HEK293 (cell line): ENCODE measurements around the gene FUBP1.

Experiments
- CTCF ChIA-PET: fragments of 350-600 bp; formaldehyde crosslinking; extraction: SDS; loops from one replicate; lab custom pipeline; 2021; ENCODE audit warnings: antibody characterized with exemption; lab: Yijun Ruan, JAX
- POLR2A ChIA-PET: fragments of 300-600 bp; formaldehyde crosslinking; extraction: SDS; loops from one replicate; lab custom pipeline; 2020; ENCODE audit warnings: antibody characterized with exemption, inconsistent platforms; lab: Yijun Ruan, JAX
- H3K27ac ChIP-seq: fragments of 200-500 bp; sonication (Bioruptor generic); 2 replicates; pipeline ENCODE4 v1.5.1; 2014; ENCODE audit warnings: low read depth, low read length, control low read depth, inconsistent platforms; ENCODE audit errors: extremely low read depth
- H3K36me3 ChIP-seq, 2 experiments: fragments of 200-500 bp in 1 of 2; sonication (Bioruptor generic) in 1 of 2; 1 replicate in 1 of 2; 2 replicates in 1 of 2; pipeline ENCODE4 v1.5.1; 2014 to 2017; ENCODE audit warnings: inconsistent platforms in 2 of 2, low read length in 2 of 2; ENCODE audit not compliant: control insufficient read depth in 2 of 2, insufficient read depth in 1 of 2
- H3K4me1 ChIP-seq: fragments of 200-500 bp; sonication (Bioruptor generic); 2 replicates; pipeline ENCODE4 v1.5.1; 2014; ENCODE audit warnings: mild to moderate bottlenecking, low read length, inconsistent platforms; ENCODE audit not compliant: control insufficient read depth, insufficient read depth
- H3K4me3 ChIP-seq: 2 replicates; pipeline ENCODE4 v1.5.1; 2011; ENCODE audit warnings: low read depth, mild to moderate bottlenecking, control low read depth, low read length, moderate library complexity
- H3K9me3 ChIP-seq: fragments of 200-500 bp; sonication (Bioruptor generic); 2 replicates; pipeline ENCODE4 v1.5.1; 2014; ENCODE audit warnings: low read depth, low read length, inconsistent platforms; ENCODE audit not compliant: control insufficient read depth, insufficient read depth
- BCL11A ChIP-seq: fragments of 450-650 bp; formaldehyde crosslinking; IDR thresholded peaks from 2 replicates; pipeline ENCODE4 v1.5.1; 2016; ENCODE audit warnings: low read depth, missing biosample characterization, missing genetic modification characterization
- BCL11B ChIP-seq: fragments of 450-650 bp; formaldehyde crosslinking; IDR thresholded peaks from 2 replicates; pipeline ENCODE4 v1.5.1; 2016; ENCODE audit warnings: low read depth, missing biosample characterization, missing genetic modification characterization
- MZF1 ChIP-seq: fragments of 450-650 bp; formaldehyde crosslinking; IDR thresholded peaks from 2 replicates; pipeline ENCODE4 v1.5.1; 2017; ENCODE audit warnings: missing biosample characterization, missing genetic modification characterization, borderline replicate concordance
- SCRT2 ChIP-seq: fragments of 450-650 bp; formaldehyde crosslinking; IDR thresholded peaks from 2 replicates; pipeline ENCODE4 v1.5.1; 2016; ENCODE audit warnings: missing biosample characterization, missing genetic modification characterization
- SP2 ChIP-seq: fragments of 450-650 bp; formaldehyde crosslinking; IDR thresholded peaks from 2 replicates; pipeline ENCODE4 v1.5.1; 2016; ENCODE audit warnings: missing biosample characterization, missing genetic modification characterization
- YY2 ChIP-seq: fragments of 450-650 bp; formaldehyde crosslinking; IDR thresholded peaks from 2 replicates; pipeline ENCODE4 v1.5.1; 2016; ENCODE audit warnings: missing biosample characterization, missing genetic modification characterization
- ZFP3 ChIP-seq: fragments of 450-650 bp; formaldehyde crosslinking; IDR thresholded peaks from 2 replicates; pipeline ENCODE4 v1.5.1; 2016; ENCODE audit warnings: low read depth, missing biosample characterization, missing genetic modification characterization
- ZFP41 ChIP-seq: fragments of 450-650 bp; formaldehyde crosslinking; IDR thresholded peaks from 2 replicates; pipeline ENCODE4 v1.5.1; 2016; ENCODE audit warnings: missing biosample characterization, missing genetic modification characterization, borderline replicate concordance
- ZNF155 ChIP-seq: fragments of 450-650 bp; formaldehyde crosslinking; IDR thresholded peaks from 2 replicates; pipeline ENCODE4 v1.5.1; 2016; ENCODE audit warnings: missing biosample characterization, missing genetic modification characterization
- ZNF513 ChIP-seq: fragments of 450-650 bp; IDR thresholded peaks from 2 replicates; pipeline ENCODE4 v1.5.1; 2018; ENCODE audit warnings: missing biosample characterization, missing genetic modification characterization
- ZNF658 ChIP-seq: fragments of 450-650 bp; formaldehyde crosslinking; IDR thresholded peaks from 2 replicates; pipeline ENCODE4; 2016; ENCODE audit warnings: missing biosample characterization, missing genetic modification characterization
- TF ChIP-seq, protein P1 (sequence below): fragments of 450-650 bp; formaldehyde crosslinking; IDR thresholded peaks from 2 replicates; pipeline ENCODE4 v1.5.1; 2017; ENCODE audit warnings: missing biosample characterization, missing genetic modification characterization
- TF ChIP-seq, protein P2 (sequence below): fragments of 450-650 bp; formaldehyde crosslinking; IDR thresholded peaks from 2 replicates; pipeline ENCODE4 v1.5.1; 2017; ENCODE audit warnings: missing biosample characterization, missing genetic modification characterization
- TF ChIP-seq, protein P3 (sequence below): fragments of 450-650 bp; formaldehyde crosslinking; IDR thresholded peaks from 2 replicates; pipeline ENCODE4 v1.5.1; 2016; ENCODE audit warnings: missing biosample characterization, missing genetic modification characterization
- TF ChIP-seq, protein P4 (sequence below): fragments of 450-650 bp; formaldehyde crosslinking; IDR thresholded peaks from 2 replicates; pipeline ENCODE4 v1.5.1; 2016; ENCODE audit warnings: missing biosample characterization, missing genetic modification characterization, borderline replicate concordance
- TF ChIP-seq, protein P5 (sequence below): fragments of 450-650 bp; formaldehyde crosslinking; optimal IDR thresholded peaks from 2 replicates; pipeline ENCODE3; 2016; ENCODE audit warnings: missing biosample characterization, mild to moderate bottlenecking, missing genetic modification characterization
- TF ChIP-seq, protein P6 (sequence below): fragments of 450-650 bp; formaldehyde crosslinking; IDR thresholded peaks from 2 replicates; pipeline ENCODE4 v1.5.1; 2016; ENCODE audit warnings: missing biosample characterization, missing genetic modification characterization
- TF ChIP-seq, protein P7 (sequence below): fragments of 450-650 bp; formaldehyde crosslinking; IDR thresholded peaks from 2 replicates; pipeline ENCODE4 v1.5.1; 2016; ENCODE audit warnings: missing biosample characterization, missing genetic modification characterization

FUBP1 gene

DNA sequence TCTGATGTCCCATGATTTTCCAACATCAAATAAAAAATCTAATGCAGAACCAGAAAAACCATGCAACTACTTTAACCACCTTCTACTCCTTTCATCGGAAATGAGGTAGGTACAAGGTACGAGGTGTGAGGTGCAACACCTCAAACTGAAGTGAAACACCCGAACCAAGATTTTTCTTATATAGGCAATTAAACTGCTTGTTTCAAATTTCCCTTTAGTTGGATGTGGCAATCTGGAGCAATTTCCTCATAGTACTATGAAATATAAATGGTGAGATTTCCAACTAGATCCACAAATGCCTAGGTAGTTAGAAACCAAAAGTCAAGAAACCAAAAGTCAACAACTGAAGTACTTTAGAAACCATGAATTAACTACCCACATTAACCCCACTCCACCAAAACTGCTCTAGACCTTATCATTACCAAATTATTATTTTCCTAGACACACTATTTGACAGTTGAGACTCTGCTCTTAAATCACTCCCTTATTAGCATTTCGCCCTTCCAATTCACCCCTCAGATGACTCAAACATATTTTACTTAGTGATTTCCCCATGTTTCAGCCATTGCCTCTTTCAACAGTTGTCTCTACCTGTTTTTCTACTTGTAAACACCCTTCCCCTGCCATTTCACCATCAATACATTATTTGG is 37.8 kb downstream of the FUBP1 start (continued):
- TF ChIP-seq, protein P1, sequence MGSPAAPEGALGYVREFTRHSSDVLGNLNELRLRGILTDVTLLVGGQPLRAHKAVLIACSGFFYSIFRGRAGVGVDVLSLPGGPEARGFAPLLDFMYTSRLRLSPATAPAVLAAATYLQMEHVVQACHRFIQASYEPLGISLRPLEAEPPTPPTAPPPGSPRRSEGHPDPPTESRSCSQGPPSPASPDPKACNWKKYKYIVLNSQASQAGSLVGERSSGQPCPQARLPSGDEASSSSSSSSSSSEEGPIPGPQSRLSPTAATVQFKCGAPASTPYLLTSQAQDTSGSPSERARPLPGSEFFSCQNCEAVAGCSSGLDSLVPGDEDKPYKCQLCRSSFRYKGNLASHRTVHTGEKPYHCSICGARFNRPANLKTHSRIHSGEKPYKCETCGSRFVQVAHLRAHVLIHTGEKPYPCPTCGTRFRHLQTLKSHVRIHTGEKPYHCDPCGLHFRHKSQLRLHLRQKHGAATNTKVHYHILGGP = no peak
- no peak for TF ChIP-seq ZFP41 (tag by site-specific recombination)
- TF ChIP-seq ZNF658 (tag by site-specific recombination) = no peak
- no peak for TF ChIP-seq BCL11B (tag by site-specific recombination)
- TF ChIP-seq, protein P2, sequence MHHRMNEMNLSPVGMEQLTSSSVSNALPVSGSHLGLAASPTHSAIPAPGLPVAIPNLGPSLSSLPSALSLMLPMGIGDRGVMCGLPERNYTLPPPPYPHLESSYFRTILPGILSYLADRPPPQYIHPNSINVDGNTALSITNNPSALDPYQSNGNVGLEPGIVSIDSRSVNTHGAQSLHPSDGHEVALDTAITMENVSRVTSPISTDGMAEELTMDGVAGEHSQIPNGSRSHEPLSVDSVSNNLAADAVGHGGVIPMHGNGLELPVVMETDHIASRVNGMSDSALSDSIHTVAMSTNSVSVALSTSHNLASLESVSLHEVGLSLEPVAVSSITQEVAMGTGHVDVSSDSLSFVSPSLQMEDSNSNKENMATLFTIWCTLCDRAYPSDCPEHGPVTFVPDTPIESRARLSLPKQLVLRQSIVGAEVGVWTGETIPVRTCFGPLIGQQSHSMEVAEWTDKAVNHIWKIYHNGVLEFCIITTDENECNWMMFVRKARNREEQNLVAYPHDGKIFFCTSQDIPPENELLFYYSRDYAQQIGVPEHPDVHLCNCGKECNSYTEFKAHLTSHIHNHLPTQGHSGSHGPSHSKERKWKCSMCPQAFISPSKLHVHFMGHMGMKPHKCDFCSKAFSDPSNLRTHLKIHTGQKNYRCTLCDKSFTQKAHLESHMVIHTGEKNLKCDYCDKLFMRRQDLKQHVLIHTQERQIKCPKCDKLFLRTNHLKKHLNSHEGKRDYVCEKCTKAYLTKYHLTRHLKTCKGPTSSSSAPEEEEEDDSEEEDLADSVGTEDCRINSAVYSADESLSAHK (tag by site-specific recombination) = no peak

- no peak overlapping the region for H3K27ac ChIP-seq
- ChIA-PET POLR2A (no interaction called here), CTCF (interaction anchor here (0.6 kb wide), 1 partner anchor 93 kb away, joined by 3 read pairs; no protein-coding TSS in a partner anchor)
- no peaks in the 10 kb centered on the region for H3K4me1 ChIP-seq
- H3K9me3 ChIP-seq = no peaks in the 10 kb centered on the region
- peaks cover 12 to 30% of the 10 kb centered on the region in 2 experiments; a peak in 2 of 3 replicates for H3K36me3 ChIP-seq
- no peak for TF ChIP-seq MZF1 (tag by site-specific recombination)
- no peak for TF ChIP-seq SCRT2 (tag by site-specific recombination)
- no peak for TF ChIP-seq ZFP3
- TF ChIP-seq ZNF513 (tag by site-specific recombination) = no peak
- TF ChIP-seq, protein P3, sequence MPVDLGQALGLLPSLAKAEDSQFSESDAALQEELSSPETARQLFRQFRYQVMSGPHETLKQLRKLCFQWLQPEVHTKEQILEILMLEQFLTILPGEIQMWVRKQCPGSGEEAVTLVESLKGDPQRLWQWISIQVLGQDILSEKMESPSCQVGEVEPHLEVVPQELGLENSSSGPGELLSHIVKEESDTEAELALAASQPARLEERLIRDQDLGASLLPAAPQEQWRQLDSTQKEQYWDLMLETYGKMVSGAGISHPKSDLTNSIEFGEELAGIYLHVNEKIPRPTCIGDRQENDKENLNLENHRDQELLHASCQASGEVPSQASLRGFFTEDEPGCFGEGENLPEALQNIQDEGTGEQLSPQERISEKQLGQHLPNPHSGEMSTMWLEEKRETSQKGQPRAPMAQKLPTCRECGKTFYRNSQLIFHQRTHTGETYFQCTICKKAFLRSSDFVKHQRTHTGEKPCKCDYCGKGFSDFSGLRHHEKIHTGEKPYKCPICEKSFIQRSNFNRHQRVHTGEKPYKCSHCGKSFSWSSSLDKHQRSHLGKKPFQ (tag by site-specific recombination) = no peak
- TF ChIP-seq ZNF155 (tag by site-specific recombination) = no peak
- TF ChIP-seq, protein P4, sequence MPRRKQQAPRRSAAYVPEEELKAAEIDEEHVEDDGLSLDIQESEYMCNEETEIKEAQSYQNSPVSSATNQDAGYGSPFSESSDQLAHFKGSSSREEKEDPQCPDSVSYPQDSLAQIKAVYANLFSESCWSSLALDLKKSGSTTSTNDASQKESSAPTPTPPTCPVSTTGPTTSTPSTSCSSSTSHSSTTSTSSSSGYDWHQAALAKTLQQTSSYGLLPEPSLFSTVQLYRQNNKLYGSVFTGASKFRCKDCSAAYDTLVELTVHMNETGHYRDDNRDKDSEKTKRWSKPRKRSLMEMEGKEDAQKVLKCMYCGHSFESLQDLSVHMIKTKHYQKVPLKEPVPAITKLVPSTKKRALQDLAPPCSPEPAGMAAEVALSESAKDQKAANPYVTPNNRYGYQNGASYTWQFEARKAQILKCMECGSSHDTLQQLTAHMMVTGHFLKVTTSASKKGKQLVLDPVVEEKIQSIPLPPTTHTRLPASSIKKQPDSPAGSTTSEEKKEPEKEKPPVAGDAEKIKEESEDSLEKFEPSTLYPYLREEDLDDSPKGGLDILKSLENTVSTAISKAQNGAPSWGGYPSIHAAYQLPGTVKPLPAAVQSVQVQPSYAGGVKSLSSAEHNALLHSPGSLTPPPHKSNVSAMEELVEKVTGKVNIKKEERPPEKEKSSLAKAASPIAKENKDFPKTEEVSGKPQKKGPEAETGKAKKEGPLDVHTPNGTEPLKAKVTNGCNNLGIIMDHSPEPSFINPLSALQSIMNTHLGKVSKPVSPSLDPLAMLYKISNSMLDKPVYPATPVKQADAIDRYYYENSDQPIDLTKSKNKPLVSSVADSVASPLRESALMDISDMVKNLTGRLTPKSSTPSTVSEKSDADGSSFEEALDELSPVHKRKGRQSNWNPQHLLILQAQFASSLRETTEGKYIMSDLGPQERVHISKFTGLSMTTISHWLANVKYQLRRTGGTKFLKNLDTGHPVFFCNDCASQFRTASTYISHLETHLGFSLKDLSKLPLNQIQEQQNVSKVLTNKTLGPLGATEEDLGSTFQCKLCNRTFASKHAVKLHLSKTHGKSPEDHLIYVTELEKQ (tag by site-specific recombination) = no peak
- TF ChIP-seq, protein P5, sequence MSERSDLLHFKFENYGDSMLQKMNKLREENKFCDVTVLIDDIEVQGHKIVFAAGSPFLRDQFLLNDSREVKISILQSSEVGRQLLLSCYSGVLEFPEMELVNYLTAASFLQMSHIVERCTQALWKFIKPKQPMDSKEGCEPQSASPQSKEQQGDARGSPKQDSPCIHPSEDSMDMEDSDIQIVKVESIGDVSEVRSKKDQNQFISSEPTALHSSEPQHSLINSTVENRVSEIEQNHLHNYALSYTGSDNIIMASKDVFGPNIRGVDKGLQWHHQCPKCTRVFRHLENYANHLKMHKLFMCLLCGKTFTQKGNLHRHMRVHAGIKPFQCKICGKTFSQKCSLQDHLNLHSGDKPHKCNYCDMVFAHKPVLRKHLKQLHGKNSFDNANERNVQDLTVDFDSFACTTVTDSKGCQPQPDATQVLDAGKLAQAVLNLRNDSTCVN = no peak
- TF ChIP-seq BCL11A (tag by site-specific recombination) = no peak
- TF ChIP-seq, protein P6, sequence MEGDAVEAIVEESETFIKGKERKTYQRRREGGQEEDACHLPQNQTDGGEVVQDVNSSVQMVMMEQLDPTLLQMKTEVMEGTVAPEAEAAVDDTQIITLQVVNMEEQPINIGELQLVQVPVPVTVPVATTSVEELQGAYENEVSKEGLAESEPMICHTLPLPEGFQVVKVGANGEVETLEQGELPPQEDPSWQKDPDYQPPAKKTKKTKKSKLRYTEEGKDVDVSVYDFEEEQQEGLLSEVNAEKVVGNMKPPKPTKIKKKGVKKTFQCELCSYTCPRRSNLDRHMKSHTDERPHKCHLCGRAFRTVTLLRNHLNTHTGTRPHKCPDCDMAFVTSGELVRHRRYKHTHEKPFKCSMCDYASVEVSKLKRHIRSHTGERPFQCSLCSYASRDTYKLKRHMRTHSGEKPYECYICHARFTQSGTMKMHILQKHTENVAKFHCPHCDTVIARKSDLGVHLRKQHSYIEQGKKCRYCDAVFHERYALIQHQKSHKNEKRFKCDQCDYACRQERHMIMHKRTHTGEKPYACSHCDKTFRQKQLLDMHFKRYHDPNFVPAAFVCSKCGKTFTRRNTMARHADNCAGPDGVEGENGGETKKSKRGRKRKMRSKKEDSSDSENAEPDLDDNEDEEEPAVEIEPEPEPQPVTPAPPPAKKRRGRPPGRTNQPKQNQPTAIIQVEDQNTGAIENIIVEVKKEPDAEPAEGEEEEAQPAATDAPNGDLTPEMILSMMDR (tag by site-specific recombination) = no peak
- TF ChIP-seq, protein P7, sequence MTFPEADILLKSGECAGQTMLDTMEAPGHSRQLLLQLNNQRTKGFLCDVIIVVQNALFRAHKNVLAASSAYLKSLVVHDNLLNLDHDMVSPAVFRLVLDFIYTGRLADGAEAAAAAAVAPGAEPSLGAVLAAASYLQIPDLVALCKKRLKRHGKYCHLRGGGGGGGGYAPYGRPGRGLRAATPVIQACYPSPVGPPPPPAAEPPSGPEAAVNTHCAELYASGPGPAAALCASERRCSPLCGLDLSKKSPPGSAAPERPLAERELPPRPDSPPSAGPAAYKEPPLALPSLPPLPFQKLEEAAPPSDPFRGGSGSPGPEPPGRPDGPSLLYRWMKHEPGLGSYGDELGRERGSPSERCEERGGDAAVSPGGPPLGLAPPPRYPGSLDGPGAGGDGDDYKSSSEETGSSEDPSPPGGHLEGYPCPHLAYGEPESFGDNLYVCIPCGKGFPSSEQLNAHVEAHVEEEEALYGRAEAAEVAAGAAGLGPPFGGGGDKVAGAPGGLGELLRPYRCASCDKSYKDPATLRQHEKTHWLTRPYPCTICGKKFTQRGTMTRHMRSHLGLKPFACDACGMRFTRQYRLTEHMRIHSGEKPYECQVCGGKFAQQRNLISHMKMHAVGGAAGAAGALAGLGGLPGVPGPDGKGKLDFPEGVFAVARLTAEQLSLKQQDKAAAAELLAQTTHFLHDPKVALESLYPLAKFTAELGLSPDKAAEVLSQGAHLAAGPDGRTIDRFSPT (tag by site-specific recombination) = no peak
- no peak for TF ChIP-seq YY2 (tag by site-specific recombination)
- no peak for TF ChIP-seq SP2
- H3K4me3 ChIP-seq = no peak overlapping the region
These were observed 40.2 kb downstream of the FUBP1 start for GRCh38 chr1:77938651-77939050.
